HL-60/S4 treated with phorbol 12-myristate 13-acetate at 8.2 ng/mL for 4 days and 3 days (cell line): ENCODE results near the gene KRT86.
"Not testable (repeated sequence)": the region's sequence is repeated elsewhere in the genome, so short reads cannot be mapped to it uniquely, and the experiment has no call there.

Source experiments
- in situ Hi-C: fragments of 300-500 bp; cut with MboI; formaldehyde crosslinking; loops from 2 replicates; pipeline ENCODE4 v1.15.0; 2022; ENCODE audit warnings: low sequenced_read_pairs

KRT86 gene

GRCh38 chr12:52312086-52312485, 37.6 kb downstream of the KRT86 start:
- in situ Hi-C loops = no loop called here

GRCh38 chr12:52313461-52313860, 39.0 kb downstream of the KRT86 start:
- in situ Hi-C loops = no loop called here

- in situ Hi-C loops = no loop called here
These were observed 39.5 kb downstream of the KRT86 start for GRCh38 chr12:52313926-52314325.

- in situ Hi-C loops = no loop called here
These were observed 40.1 kb downstream of the KRT86 start for GRCh38 chr12:52314511-52314910.

- in situ Hi-C loops = not testable (repeated sequence)
These were observed 41.3 kb downstream of the KRT86 start for GRCh38 chr12:52315721-52316120.

- in situ Hi-C loops = no loop called here
These were observed 41.8 kb downstream of the KRT86 start for GRCh38 chr12:52316290-52316689.

- in situ Hi-C loops = no loop called here
These were observed 42.3 kb downstream of the KRT86 start for GRCh38 chr12:52316701-52317100.

- in situ Hi-C loops = no loop called here
These were observed 43.1 kb downstream of the KRT86 start for GRCh38 chr12:52317468-52318052.

GRCh38 chr12:52318241-52318990, 44.0 kb downstream of the KRT86 start:
- in situ Hi-C loops = no loop called here

- in situ Hi-C loops = no loop called here
These were observed 44.7 kb downstream of the KRT86 start for GRCh38 chr12:52319097-52319496.

- in situ Hi-C loops = no loop called here
These were observed 46.4 kb downstream of the KRT86 start, which contains the start of gene KRT83 for GRCh38 chr12:52320784-52321400. KRT83 (minus strand) TSS chr12:52321398; CDS start chr12:52321335, 63 bp downstream.

GRCh38 chr12:52321418-52321817, 47.0 kb downstream of the KRT86 start:
- in situ Hi-C loops = no loop called here

GRCh38 chr12:52322069-52322468, 47.6 kb downstream of the KRT86 start:
- in situ Hi-C loops = no loop called here

- in situ Hi-C loops = no loop called here
These were observed 48.6 kb downstream of the KRT86 start for GRCh38 chr12:52323001-52323400.

- in situ Hi-C loops = no loop called here
These were observed 49.1 kb downstream of the KRT86 start for GRCh38 chr12:52323416-52324152.

- in situ Hi-C loops = no loop called here
These were observed 49.7 kb downstream of the KRT86 start for GRCh38 chr12:52324153-52324444.

GRCh38 chr12:52327052-52327829, 52.8 kb downstream of the KRT86 start:
- in situ Hi-C loops = no loop called here

GRCh38 chr12:52327830-52328500, 53.5 kb downstream of the KRT86 start:
- in situ Hi-C loops = no loop called here

GRCh38 chr12:52331039-52331438, 56.6 kb downstream of the KRT86 start:
- in situ Hi-C loops = no loop called here

GRCh38 chr12:52331833-52332232, 57.4 kb downstream of the KRT86 start:
- in situ Hi-C loops = no loop called here
